HEK293 (cell line): Measurements from ENCODE around the gene NXN.

Source experiments
- CTCF ChIA-PET: fragments of 350-600 bp; formaldehyde crosslinking; extraction: SDS; loops from one replicate; lab custom pipeline; 2021; ENCODE audit warnings: antibody characterized with exemption; lab: Yijun Ruan, JAX
- POLR2A ChIA-PET: fragments of 300-600 bp; formaldehyde crosslinking; extraction: SDS; loops from one replicate; lab custom pipeline; 2020; ENCODE audit warnings: antibody characterized with exemption, inconsistent platforms; lab: Yijun Ruan, JAX
- H3K27ac ChIP-seq: fragments of 200-500 bp; sonication (Bioruptor generic); 2 replicates; pipeline ENCODE4 v1.5.1; 2014; ENCODE audit warnings: low read depth, low read length, control low read depth, inconsistent platforms; ENCODE audit errors: extremely low read depth
- H3K36me3 ChIP-seq, 2 experiments: fragments of 200-500 bp in 1 of 2; sonication (Bioruptor generic) in 1 of 2; 1 replicate in 1 of 2; 2 replicates in 1 of 2; pipeline ENCODE4 v1.5.1; 2014 to 2017; ENCODE audit warnings: inconsistent platforms in 2 of 2, low read length in 2 of 2; ENCODE audit not compliant: control insufficient read depth in 2 of 2, insufficient read depth in 1 of 2
- H3K4me1 ChIP-seq: fragments of 200-500 bp; sonication (Bioruptor generic); 2 replicates; pipeline ENCODE4 v1.5.1; 2014; ENCODE audit warnings: mild to moderate bottlenecking, low read length, inconsistent platforms; ENCODE audit not compliant: control insufficient read depth, insufficient read depth
- H3K4me3 ChIP-seq: 2 replicates; pipeline ENCODE4 v1.5.1; 2011; ENCODE audit warnings: low read depth, mild to moderate bottlenecking, control low read depth, low read length, moderate library complexity
- H3K9me3 ChIP-seq: fragments of 200-500 bp; sonication (Bioruptor generic); 2 replicates; pipeline ENCODE4 v1.5.1; 2014; ENCODE audit warnings: low read depth, low read length, inconsistent platforms; ENCODE audit not compliant: control insufficient read depth, insufficient read depth
- BCL6B ChIP-seq: fragments of 450-650 bp; formaldehyde crosslinking; IDR thresholded peaks from 2 replicates; pipeline ENCODE4 v1.5.1; 2017; ENCODE audit warnings: missing biosample characterization, missing genetic modification characterization
- EGR2 ChIP-seq: fragments of 450-650 bp; formaldehyde crosslinking; IDR thresholded peaks from 2 replicates; pipeline ENCODE4 v1.5.1; 2016; ENCODE audit warnings: low read depth, missing biosample characterization, missing genetic modification characterization
- GLIS2 ChIP-seq: fragments of 450-650 bp; formaldehyde crosslinking; IDR thresholded peaks from 2 replicates; pipeline ENCODE4 v1.5.1; 2016; ENCODE audit warnings: missing biosample characterization, missing genetic modification characterization
- KLF10 ChIP-seq: fragments of 450-650 bp; IDR thresholded peaks from 2 replicates; pipeline ENCODE4 v1.5.1; 2018; ENCODE audit warnings: missing biosample characterization, mild to moderate bottlenecking, missing genetic modification characterization
- KLF9 ChIP-seq: fragments of 450-650 bp; formaldehyde crosslinking; IDR thresholded peaks from 2 replicates; pipeline ENCODE4 v1.5.1; 2016; ENCODE audit warnings: missing biosample characterization, missing genetic modification characterization, low read depth
- MYNN ChIP-seq: fragments of 450-650 bp; formaldehyde crosslinking; IDR thresholded peaks from 2 replicates; pipeline ENCODE4 v1.5.1; 2016; ENCODE audit warnings: missing biosample characterization, missing genetic modification characterization, borderline replicate concordance
- OVOL3 ChIP-seq: fragments of 450-650 bp; formaldehyde crosslinking; IDR thresholded peaks from 2 replicates; pipeline ENCODE4 v1.5.1; 2016; ENCODE audit warnings: missing biosample characterization, missing genetic modification characterization
- PRDM1 ChIP-seq: fragments of 450-650 bp; formaldehyde crosslinking; IDR thresholded peaks from 2 replicates; pipeline ENCODE4; 2016; ENCODE audit warnings: missing biosample characterization, missing genetic modification characterization
- SETDB1 ChIP-seq: IDR thresholded peaks from one replicate; pipeline ENCODE4 v1.6.1; 2017; ENCODE audit warnings: mild to moderate bottlenecking, low read length, moderate library complexity, mixed read lengths; ENCODE audit not compliant: insufficient read length
- SP2 ChIP-seq: fragments of 450-650 bp; formaldehyde crosslinking; IDR thresholded peaks from 2 replicates; pipeline ENCODE4 v1.5.1; 2016; ENCODE audit warnings: missing biosample characterization, missing genetic modification characterization
- SP3 ChIP-seq: fragments of 450-650 bp; formaldehyde crosslinking; IDR thresholded peaks from 2 replicates; pipeline ENCODE4 v1.5.1; 2016; ENCODE audit warnings: missing biosample characterization, missing genetic modification characterization
- SP7 ChIP-seq: fragments of 450-650 bp; formaldehyde crosslinking; IDR thresholded peaks from 2 replicates; pipeline ENCODE4 v1.5.1; 2016; ENCODE audit warnings: missing biosample characterization, missing genetic modification characterization
- TSHZ1 ChIP-seq: fragments of 450-650 bp; formaldehyde crosslinking; IDR thresholded peaks from 2 replicates; pipeline ENCODE4 v1.5.1; 2016; ENCODE audit warnings: missing biosample characterization, missing genetic modification characterization, borderline replicate concordance
- ZBTB17 ChIP-seq: fragments of 450-650 bp; formaldehyde crosslinking; IDR thresholded peaks from 2 replicates; pipeline ENCODE4 v1.5.1; 2016; ENCODE audit warnings: missing biosample characterization, missing genetic modification characterization
- ZNF121 ChIP-seq: fragments of 450-650 bp; formaldehyde crosslinking; IDR thresholded peaks from 2 replicates; pipeline ENCODE4 v1.5.1; 2016; ENCODE audit warnings: missing biosample characterization, missing genetic modification characterization
- ZNF138 ChIP-seq: fragments of 450-650 bp; formaldehyde crosslinking; IDR thresholded peaks from 2 replicates; pipeline ENCODE4 v1.5.1; 2016; ENCODE audit warnings: missing biosample characterization, missing genetic modification characterization, borderline replicate concordance
- ZNF302 ChIP-seq: fragments of 450-650 bp; formaldehyde crosslinking; IDR thresholded peaks from 2 replicates; pipeline ENCODE4 v1.5.1; 2016; ENCODE audit warnings: missing biosample characterization, missing genetic modification characterization, low read depth
- ZNF341 ChIP-seq: fragments of 450-650 bp; formaldehyde crosslinking; IDR thresholded peaks from 2 replicates; pipeline ENCODE4; 2016; ENCODE audit warnings: low read depth, missing biosample characterization, missing genetic modification characterization
- ZNF354C ChIP-seq: fragments of 450-650 bp; formaldehyde crosslinking; IDR thresholded peaks from 2 replicates; pipeline ENCODE4 v1.5.1; 2016; ENCODE audit warnings: missing biosample characterization, missing genetic modification characterization, low read depth, borderline replicate concordance
- ZNF362 ChIP-seq: fragments of 450-650 bp; formaldehyde crosslinking; IDR thresholded peaks from 2 replicates; pipeline ENCODE4 v1.5.1; 2016; ENCODE audit warnings: missing biosample characterization, missing genetic modification characterization
- ZNF366 ChIP-seq: fragments of 450-650 bp; formaldehyde crosslinking; conservative IDR thresholded peaks from 2 replicates; pipeline ENCODE4 v1.5.1; 2016; ENCODE audit warnings: missing biosample characterization, missing genetic modification characterization
- ZNF530 ChIP-seq: fragments of 450-650 bp; formaldehyde crosslinking; IDR thresholded peaks from 2 replicates; pipeline ENCODE4 v1.5.1; 2016; ENCODE audit warnings: low read depth, missing biosample characterization, missing genetic modification characterization
- ZNF558 ChIP-seq: fragments of 450-650 bp; formaldehyde crosslinking; IDR thresholded peaks from 2 replicates; pipeline ENCODE4 v1.5.1; 2016; ENCODE audit warnings: missing biosample characterization, missing genetic modification characterization
- ZNF596 ChIP-seq: fragments of 450-650 bp; IDR thresholded peaks from 2 replicates; pipeline ENCODE4 v1.5.0; 2018; ENCODE audit warnings: missing biosample characterization, mild to moderate bottlenecking, missing genetic modification characterization, moderate library complexity
- ZNF600 ChIP-seq: fragments of 450-650 bp; formaldehyde crosslinking; IDR thresholded peaks from 2 replicates; pipeline ENCODE4 v1.5.1; 2016; ENCODE audit warnings: missing biosample characterization, missing genetic modification characterization
- ZNF701 ChIP-seq: fragments of 450-650 bp; formaldehyde crosslinking; IDR thresholded peaks from 2 replicates; pipeline ENCODE4 v1.5.1; 2016; ENCODE audit warnings: missing biosample characterization, missing genetic modification characterization
- ZNF777 ChIP-seq: fragments of 450-650 bp; formaldehyde crosslinking; IDR thresholded peaks from 2 replicates; pipeline ENCODE4 v1.5.1; 2017; ENCODE audit warnings: missing biosample characterization, missing genetic modification characterization, borderline replicate concordance

NXN gene

GRCh38 chr17:981292-981658 lies 1.7 kb upstream of the NXN start:
- POLR2A ChIA-PET: interaction anchor here (0.9 to 2.7 kb wide), 10 partner anchors 15 to 569 kb away, joined by 3 to 33 read pairs (median 9); partner anchors contain the start of genes GLOD4, MRM3 and TIMM22
- CTCF ChIA-PET: interaction anchor here (0.6 to 5.2 kb wide), 54 partner anchors 9 to 816 kb away, joined by 3 to 173 read pairs (median 5); partner anchors contain the start of genes GLOD4, MRM3 and TIMM22
- no peaks in the 10 kb centered on the region for H3K9me3 ChIP-seq
- H3K27ac ChIP-seq: no peak overlapping the region
- no peak overlapping the region for H3K4me3 ChIP-seq
- no peaks in the 10 kb centered on the region for H3K36me3 ChIP-seq
- peaks cover 9% of the 10 kb centered on the region; the same call in 1 of the 2 replicates for H3K4me1 ChIP-seq
- TF ChIP-seq SP3 (tag by site-specific recombination) (no peak), ZNF366 (tag by site-specific recombination) (0 out of 2 replicates have a peak, but pooled peaks have one; percentile 0)
- TF ChIP-seq, all 188 proteins: peak for 1

- no peaks in the 10 kb centered on the region for H3K9me3 ChIP-seq
- peak overlapping the region; percentile 58; the same call in 1 of the 2 replicates for H3K27ac ChIP-seq
- no peak overlapping the region for H3K4me3 ChIP-seq
- ChIA-PET POLR2A (interaction anchor here (0.6 to 3.4 kb wide), 23 partner anchors 15 to 837 kb away, joined by 3 to 33 read pairs (median 6); partner anchors contain the start of genes GLOD4, MRM3, TIMM22 and VPS53), CTCF (interaction anchor here (0.6 to 5.2 kb wide), 68 partner anchors 9 to 815 kb away, joined by 3 to 173 read pairs (median 4); partner anchors contain the start of genes GEMIN4, GLOD4, MRM3 and TIMM22)
- H3K4me1 ChIP-seq: peaks cover 9% of the 10 kb centered on the region; the same call in 1 of the 2 replicates
- no peaks in the 10 kb centered on the region for H3K36me3 ChIP-seq
- TF ChIP-seq ZNF138 (tag by site-specific recombination) (no peak), ZBTB17 (peak; percentile 54; the same call in 1 of the 2 replicates), ZNF701 (tag by site-specific recombination) (no peak), KLF9 (tag by site-specific recombination) (peak; percentile 41; the same call in 1 of the 2 replicates), SP7 (tag by site-specific recombination) (peak; percentile 39; the same call in 1 of the 2 replicates), TSHZ1 (no peak), ZNF121 (peak; percentile 99), ZNF558 (tag by site-specific recombination) (no peak), OVOL3 (no peak), ZNF600 (tag by site-specific recombination) (peak; percentile 91), ZNF596 (tag by site-specific recombination) (no peak), EGR2 (no peak), KLF10 (tag by site-specific recombination) (no peak), ZNF777 (tag by site-specific recombination) (no peak), ZNF530 (no peak), MYNN (tag by site-specific recombination) (peak; percentile 67; the same call in 1 of the 2 replicates), ZNF341 (0 out of 2 replicates have a peak, but pooled peaks have one; percentile 2), ZNF302 (tag by site-specific recombination) (no peak), PRDM1 (tag by site-specific recombination) (peak; percentile 82), ZNF362 (peak; percentile 79; the same call in 1 of the 2 replicates), ZNF366 (tag by site-specific recombination) (0 out of 2 replicates have a peak, but pooled peaks have one; percentile 26), GLIS2 (tag by site-specific recombination) (0 out of 2 replicates have a peak, but pooled peaks have one; percentile 29), SETDB1 (no peak), SP2 (tag by site-specific recombination) (peak; percentile 26; the same call in 1 of the 2 replicates), ZNF354C (no peak), BCL6B (tag by site-specific recombination) (no peak)
These were observed 1.1 kb upstream of the NXN start for GRCh38 chr17:980406-981291.
